Gastrocnemius medialis (tissue), 4 donors: ENCODE results near the gene WASF2. TPM values are rescaled to one million over a fixed set of nuclear protein-coding genes. Genes with fewer than 3 reads are reported as not detected.

Source experiments
- ATAC-seq, 2 donors: fragments of 150-250 bp; one replicate each; pipeline ENCODE4 v1.9.1; 2016
- DNase-seq, 2 donors: peaks; one replicate each; pipeline ENCODE4 v3.0.0-alpha.2; 2019
- H3K27ac ChIP-seq, 4 donors: fragments of 200-600 bp; sonication (generic); 1 replicate in 1 of 4; 2 replicates in 3 of 4; pipeline ENCODE4 v1.5.1; 2016 to 2018; ENCODE audit warnings: mild to moderate bottlenecking in 2 of 4, moderate library complexity in 1 of 4
- H3K27me3 ChIP-seq, 3 donors: fragments of 200-600 bp; sonication (generic) in 2 of 3; 1 replicate in 1 of 3; 2 replicates in 2 of 3; pipeline versions ENCODE4 v1.5.1 to v1.6.0; 2016 to 2019; ENCODE audit warnings: mild to moderate bottlenecking in 1 of 3, moderate library complexity in 1 of 3
- H3K36me3 ChIP-seq, 2 donors: fragments of 200-600 bp; sonication (generic) in 1 of 2; one replicate each; pipeline ENCODE4 v1.5.1; 2017 to 2018
- H3K4me1 ChIP-seq, 2 donors: fragments of 200-600 bp; sonication (generic) in 1 of 2; one replicate each; pipeline ENCODE4 v1.5.1; 2016 to 2017; ENCODE audit warnings: mild to moderate bottlenecking in 2 of 2
- H3K4me3 ChIP-seq, 4 donors: fragments of 200-600 bp; sonication (generic) in 3 of 4; 1 replicate in 1 of 4; 2 replicates in 3 of 4; pipeline ENCODE4 v1.5.1; 2016 to 2019; ENCODE audit warnings: mild to moderate bottlenecking in 2 of 4
- H3K9me3 ChIP-seq, 3 donors: fragments of 200-600 bp; sonication (generic) in 2 of 3; 1 replicate in 1 of 3; 2 replicates in 2 of 3; pipeline ENCODE4 v1.5.1; 2016 to 2019
- CTCF ChIP-seq, 5 experiments: fragments of 450-650 bp in 3 of 5; fragments of 200-600 bp in 2 of 5; sonication (generic) in 2 of 5; IDR thresholded peaks in 4 of 5; conservative IDR thresholded peaks in 1 of 5; 1 replicate in 4 of 5; 2 replicates in 1 of 5; pipeline ENCODE4 v1.5.1; 2016 to 2019; ENCODE audit warnings: antibody characterized with exemption in 5 of 5, mild to moderate bottlenecking in 3 of 5, moderate library complexity in 3 of 5
- POLR2A ChIP-seq, 2 donors: fragments of 450-650 bp; IDR thresholded peaks; one replicate each; pipeline ENCODE4 v1.6.1; 2017; ENCODE audit warnings: antibody characterized with exemption in 2 of 2, mild to moderate bottlenecking in 2 of 2, moderate library complexity in 2 of 2
- in situ Hi-C, 4 donors: fragments of 200-750 bp; cut with MboI; loops; one replicate each; pipeline versions ENCODE4 v1.15.0 to v1.8.0; 2017; ENCODE audit warnings: low sequenced_read_pairs in 4 of 4
- intact Hi-C: fragments of 100-400 bp; cut with DNase I; formaldehyde crosslinking; loops from one replicate; pipeline ENCODE4 v1.15.1; 2023; ENCODE audit warnings: low total_unique reads
- total RNA-seq, 4 donors: library from RNA; depleted of rRNA; stranded (reverse); fragments of >200 nt; gene quantifications; one replicate each; pipeline versions ENCODE4 v1.1.0 to v1.2.3, GENCODE V29; 2016

Gene WASF2
- total RNA-seq, 4 donors from 2014 or later = 10.6 to 16.7 (median 13.3) TPM

- H3K9me3 ChIP-seq = no peaks in the 10 kb centered on the region
- peaks cover 0 to 5% of the 10 kb centered on the region in 2 donors for H3K36me3 ChIP-seq
- peak in 1 of 2 donors; percentile 56 for ATAC-seq
- no peaks in the 10 kb centered on the region for H3K27me3 ChIP-seq
- DNase-seq = peak in 1 of 2 donors; percentile 31
- intact Hi-C loops (loop anchor here (5.0 kb wide), 1 partner anchor 51 kb away; no protein-coding TSS in a partner anchor), in situ Hi-C loops (no loop called here)
- H3K4me1 ChIP-seq = peaks cover 84 to 89% of the 10 kb centered on the region in 2 donors
- TF ChIP-seq POLR2A (IDR thresholded peaks at IDR 0.05) (no peak), CTCF (IDR thresholded peaks at IDR 0.05 in 4 of 5, conservative IDR thresholded peaks at IDR 0.05 in 1 of 5) (no peak)
- H3K27ac ChIP-seq = peak overlapping the region; percentile 75 to 83 (median 78)
- peak overlapping the region in 1 of 4 donors; percentile 2 for H3K4me3 ChIP-seq
These were observed 58.9 kb downstream of the WASF2 start for GRCh38 chr1:27430903-27431600.

- no peaks in the 10 kb centered on the region for H3K9me3 ChIP-seq
- DNase-seq (no peak), ATAC-seq (peak in 1 of 2 donors; percentile 37)
- peak overlapping the region; percentile 26 to 38 (median 34) for H3K4me3 ChIP-seq
- in situ Hi-C loops (loop anchor here in 1 of 4 donors (10.0 kb wide), 1 partner anchor 46 kb away; no protein-coding TSS in a partner anchor), intact Hi-C loops (no loop called here)
- no peaks in the 10 kb centered on the region for H3K27me3 ChIP-seq
- TF ChIP-seq POLR2A (IDR thresholded peaks at IDR 0.05) = no peak
- no peak for TF ChIP-seq CTCF (IDR thresholded peaks at IDR 0.05 in 4 of 5, conservative IDR thresholded peaks at IDR 0.05 in 1 of 5)
- H3K36me3 ChIP-seq = peaks cover 0 to 5% of the 10 kb centered on the region in 2 donors
- peak overlapping the region; percentile 75 to 83 (median 78) for H3K27ac ChIP-seq
- peaks cover 64 to 81% of the 10 kb centered on the region in 2 donors for H3K4me1 ChIP-seq
These were observed 60.9 kb downstream of the WASF2 start for GRCh38 chr1:27429029-27429425.

- peaks cover 0 to 5% of the 10 kb centered on the region in 2 donors for H3K36me3 ChIP-seq
- H3K4me3 ChIP-seq = peak overlapping the region; percentile 26 to 38 (median 34)
- TF ChIP-seq CTCF (IDR thresholded peaks at IDR 0.05 in 4 of 5, conservative IDR thresholded peaks at IDR 0.05 in 1 of 5) = no peak
- no peak for TF ChIP-seq POLR2A (IDR thresholded peaks at IDR 0.05)
- no peaks in the 10 kb centered on the region for H3K9me3 ChIP-seq
- in situ Hi-C loops = loop anchor here in 1 of 4 donors (10.0 kb wide), 1 partner anchor 46 kb away; no protein-coding TSS in a partner anchor
- intact Hi-C loops = no loop called here
- no peaks in the 10 kb centered on the region for H3K27me3 ChIP-seq
- DNase-seq (peak; percentile 25 to 63), ATAC-seq (peak; percentile 81 to 89)
- peak overlapping the region; percentile 75 to 83 (median 78) for H3K27ac ChIP-seq
- H3K4me1 ChIP-seq = peaks cover 64 to 80% of the 10 kb centered on the region in 2 donors
These were observed 61.5 kb downstream of the WASF2 start for GRCh38 chr1:27428316-27429028.

GRCh38 chr1:27427816-27428315, 62.1 kb downstream of the WASF2 start:
- Histone ChIP-seq H3K4me3 (peak overlapping the region; percentile 26 to 38 (median 34)), H3K4me1 (peaks cover 65 to 74% of the 10 kb centered on the region in 2 donors), H3K9me3 (no peaks in the 10 kb centered on the region), H3K36me3 (peaks cover 0 to 5% of the 10 kb centered on the region in 2 donors), H3K27ac (peak overlapping the region; percentile 75 to 83 (median 78)), H3K27me3 (no peaks in the 10 kb centered on the region)
- intact Hi-C loops = no loop called here
- TF ChIP-seq CTCF (IDR thresholded peaks at IDR 0.05 in 4 of 5, conservative IDR thresholded peaks at IDR 0.05 in 1 of 5) (no peak), POLR2A (IDR thresholded peaks at IDR 0.05) (no peak)
- DNase-seq (no peak), ATAC-seq (no peak)
- in situ Hi-C loops = loop anchor here in 1 of 4 donors (10.0 kb wide), 1 partner anchor 47 kb away; no protein-coding TSS in a partner anchor
